ENCODE measurements around the gene WDFY1.

DNA sequence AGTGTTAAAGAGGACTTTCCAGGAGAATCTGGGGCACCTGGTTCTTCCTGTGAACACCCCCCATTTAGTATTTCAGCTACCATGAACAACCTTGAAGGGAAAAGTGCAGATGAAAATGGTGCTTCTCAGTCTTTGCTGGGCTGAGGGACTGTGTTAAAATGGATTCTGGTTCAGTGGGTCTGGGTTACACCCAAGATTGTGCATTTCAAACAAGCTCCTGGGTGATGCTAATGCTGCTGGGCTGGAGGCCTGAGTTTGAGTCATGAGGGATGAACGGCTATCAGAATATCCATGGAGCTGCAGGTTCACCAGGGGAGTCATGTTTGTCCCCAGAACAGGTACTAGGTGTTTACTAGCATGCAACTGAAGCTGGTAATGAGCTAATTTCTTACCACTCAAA lies 36.1 kb upstream of the WDFY1 start:
- TF ChIP-seq POLR2AphosphoS5 (IDR thresholded peaks at IDR 0.05; ENCODE audit: low read depth, low read length) (no peak), EZH2 (IDR thresholded peaks at IDR 0.05) (no peak), POLR2A (IDR thresholded peaks at IDR 0.05; ENCODE audit: borderline replicate concordance, extremely low read depth, insufficient read depth, insufficient read length) (no peak), MAX (IDR thresholded peaks at IDR 0.05) (no peak), SP1 (IDR thresholded peaks at IDR 0.05; ENCODE audit: low read depth) (no peak)
- TF ChIP-seq, protein P1, sequence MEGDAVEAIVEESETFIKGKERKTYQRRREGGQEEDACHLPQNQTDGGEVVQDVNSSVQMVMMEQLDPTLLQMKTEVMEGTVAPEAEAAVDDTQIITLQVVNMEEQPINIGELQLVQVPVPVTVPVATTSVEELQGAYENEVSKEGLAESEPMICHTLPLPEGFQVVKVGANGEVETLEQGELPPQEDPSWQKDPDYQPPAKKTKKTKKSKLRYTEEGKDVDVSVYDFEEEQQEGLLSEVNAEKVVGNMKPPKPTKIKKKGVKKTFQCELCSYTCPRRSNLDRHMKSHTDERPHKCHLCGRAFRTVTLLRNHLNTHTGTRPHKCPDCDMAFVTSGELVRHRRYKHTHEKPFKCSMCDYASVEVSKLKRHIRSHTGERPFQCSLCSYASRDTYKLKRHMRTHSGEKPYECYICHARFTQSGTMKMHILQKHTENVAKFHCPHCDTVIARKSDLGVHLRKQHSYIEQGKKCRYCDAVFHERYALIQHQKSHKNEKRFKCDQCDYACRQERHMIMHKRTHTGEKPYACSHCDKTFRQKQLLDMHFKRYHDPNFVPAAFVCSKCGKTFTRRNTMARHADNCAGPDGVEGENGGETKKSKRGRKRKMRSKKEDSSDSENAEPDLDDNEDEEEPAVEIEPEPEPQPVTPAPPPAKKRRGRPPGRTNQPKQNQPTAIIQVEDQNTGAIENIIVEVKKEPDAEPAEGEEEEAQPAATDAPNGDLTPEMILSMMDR (IDR thresholded peaks at IDR 0.05 in 2 of 3, conservative IDR thresholded peaks at IDR 0.05 in 1 of 3; ENCODE audit: borderline replicate concordance in 1 of 3, insufficient read depth in 1 of 3, low read depth in 2 of 3, low read length in 2 of 3), result no peak

All from HCT116 (cell line).